IPS DF 4.7 (cell line): Measurements from ENCODE around the gene CCDC170.

Experiments
- DNase-seq: peaks from one replicate; pipeline ENCODE4 v3.0.0-alpha.2; 2013; ENCODE audit warnings: low spot score; ENCODE audit errors: extremely low read depth

Gene CCDC170

GRCh38 chr6:151652325-151652724 is 158.5 kb downstream of the CCDC170 start:
- no peak for DNase-seq

GRCh38 chr6:151655099-151655498 is 161.3 kb downstream of the CCDC170 start:
- DNase-seq, result no peak

GRCh38 chr6:151656392-151656791 is 162.6 kb downstream of the CCDC170 start:
- no peak for DNase-seq

- no peak for DNase-seq
These were observed 164.3 kb downstream of the CCDC170 start for GRCh38 chr6:151658091-151658490.

- no peak for DNase-seq
These were observed 165.4 kb downstream of the CCDC170 start for GRCh38 chr6:151659212-151659611.

GRCh38 chr6:151661509-151661908 is 167.7 kb downstream of the CCDC170 start:
- DNase-seq, result no peak

- DNase-seq, result no peak
These were observed 168.1 kb downstream of the CCDC170 start for GRCh38 chr6:151661928-151662327.

GRCh38 chr6:151663559-151663958 is 169.7 kb downstream of the CCDC170 start:
- DNase-seq, result no peak

- no peak for DNase-seq
These were observed 170.6 kb downstream of the CCDC170 start for GRCh38 chr6:151664390-151664789.

- no peak for DNase-seq
These were observed 171.5 kb downstream of the CCDC170 start for GRCh38 chr6:151665329-151665728.

GRCh38 chr6:151666526-151666925 is 172.7 kb downstream of the CCDC170 start:
- DNase-seq, result no peak

GRCh38 chr6:151669208-151669560 is 175.4 kb downstream of the CCDC170 start:
- DNase-seq, result no peak

- DNase-seq, result no peak
These were observed 176.3 kb downstream of the CCDC170 start for GRCh38 chr6:151670116-151670515.
